ENCODE measurements around the gene DDX1.
"Not testable (repeated sequence)": the region's sequence is repeated elsewhere in the genome, so short reads cannot be mapped to it uniquely, and the experiment has no call there.

DDX1 gene

GRCh38 chr2:15616429-15616828 is 24.8 kb downstream of the DDX1 start:
- no peak for DNase-seq (ENCODE audit: low read depth in 2 of 2)

- no peak for DNase-seq (ENCODE audit: low read depth in 2 of 2)
These were observed 25.4 kb downstream of the DDX1 start for GRCh38 chr2:15616850-15617777.

- DNase-seq (ENCODE audit: low read depth in 2 of 2): no peak
These were observed 26.2 kb downstream of the DDX1 start for GRCh38 chr2:15617778-15618448.

- DNase-seq (ENCODE audit: low read depth in 2 of 2): no peak
These were observed 26.8 kb downstream of the DDX1 start for GRCh38 chr2:15618449-15618855.

DNA sequence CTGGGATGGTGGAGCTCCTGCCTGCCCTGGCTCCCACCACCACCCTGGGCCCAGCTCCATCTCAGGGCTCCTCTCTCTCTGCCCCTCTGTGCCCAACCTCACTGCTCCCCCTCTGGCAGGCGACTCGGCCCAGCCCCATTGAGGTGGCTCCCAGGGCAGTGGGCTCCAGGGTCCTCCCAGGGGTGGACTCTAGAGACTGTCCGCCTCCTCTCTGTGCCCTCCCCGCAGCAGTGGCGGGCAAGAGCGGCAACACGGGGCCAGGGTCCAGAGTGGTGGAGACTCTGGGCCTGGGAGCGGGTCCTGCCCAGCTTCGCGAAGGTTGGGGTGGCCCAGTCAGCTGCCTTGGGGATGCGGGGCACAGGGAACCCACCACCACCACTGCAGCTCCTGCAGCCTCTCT is 27.4 kb downstream of the DDX1 start:
- no peak for DNase-seq (ENCODE audit: low read depth in 2 of 2)

DNA sequence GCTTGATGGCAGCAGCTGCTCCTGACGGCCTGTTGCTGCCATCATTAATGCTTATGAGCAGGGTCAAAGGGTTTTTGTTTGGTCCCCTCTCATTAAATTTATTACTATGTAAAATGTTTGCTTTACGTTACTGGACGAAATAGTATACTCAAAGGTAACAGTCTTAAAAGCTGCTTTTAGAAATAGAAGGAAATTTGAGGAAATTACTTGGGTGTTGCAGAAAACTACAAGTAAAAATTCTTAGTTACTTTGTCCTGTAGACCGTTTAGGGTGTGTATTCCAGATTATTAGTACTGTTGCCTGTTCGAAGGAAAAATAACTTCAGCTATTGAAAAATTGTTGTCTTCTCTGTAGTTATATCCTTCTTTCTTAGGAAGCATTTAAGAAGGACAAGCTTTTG is 27.8 kb downstream of the DDX1 start:
- DNase-seq (ENCODE audit: low read depth in 2 of 2): no peak

GRCh38 chr2:15619938-15620337 is 28.3 kb downstream of the DDX1 start:
- DNase-seq (ENCODE audit: low read depth in 2 of 2): no peak

DNA sequence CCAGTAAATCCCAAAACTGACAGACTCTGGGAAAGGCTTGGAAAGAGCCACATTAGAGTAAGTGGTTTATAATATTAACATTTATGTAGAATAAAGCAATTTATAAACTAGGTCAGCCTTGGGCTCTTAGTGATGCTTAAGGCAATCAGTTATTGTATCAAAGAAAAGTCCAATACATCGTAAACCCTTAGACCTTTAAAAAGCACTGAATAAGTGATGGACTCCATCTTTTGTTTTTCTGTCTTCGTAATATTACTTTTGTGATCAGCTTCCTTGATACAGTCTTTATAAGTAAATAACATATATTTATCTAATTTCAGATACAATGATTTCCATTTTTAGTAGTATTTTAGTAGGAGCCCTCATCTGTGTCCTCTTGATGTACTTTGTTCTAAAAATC is 28.7 kb downstream of the DDX1 start:
- DNase-seq (ENCODE audit: low read depth in 2 of 2): no peak

- DNase-seq (ENCODE audit: low read depth in 2 of 2): no peak
These were observed 29.3 kb downstream of the DDX1 start for GRCh38 chr2:15620857-15621471.

- not testable (repeated sequence) for DNase-seq (ENCODE audit: low read depth in 2 of 2)
These were observed 29.8 kb downstream of the DDX1 start for GRCh38 chr2:15621472-15621870.

DNA sequence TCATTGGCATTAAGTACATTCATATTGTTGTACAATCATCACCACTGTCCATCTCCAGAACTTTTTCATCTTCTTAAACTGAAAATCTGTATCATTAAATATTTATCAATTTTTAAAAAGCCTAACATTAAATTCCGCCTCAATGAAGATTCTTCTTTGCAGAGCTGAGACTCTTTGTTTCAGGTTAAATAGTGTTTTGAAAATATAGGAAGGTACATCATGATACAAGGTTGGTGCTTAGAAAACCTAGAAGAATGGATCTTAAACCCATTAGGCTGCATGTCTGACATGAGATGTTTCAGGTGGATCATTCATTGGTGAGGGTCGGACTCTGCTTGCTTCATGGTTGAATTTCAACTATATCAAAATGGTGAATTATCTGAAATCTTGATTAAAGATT is 30.5 kb downstream of the DDX1 start:
- no peak for DNase-seq (ENCODE audit: low read depth in 2 of 2)

DNA sequence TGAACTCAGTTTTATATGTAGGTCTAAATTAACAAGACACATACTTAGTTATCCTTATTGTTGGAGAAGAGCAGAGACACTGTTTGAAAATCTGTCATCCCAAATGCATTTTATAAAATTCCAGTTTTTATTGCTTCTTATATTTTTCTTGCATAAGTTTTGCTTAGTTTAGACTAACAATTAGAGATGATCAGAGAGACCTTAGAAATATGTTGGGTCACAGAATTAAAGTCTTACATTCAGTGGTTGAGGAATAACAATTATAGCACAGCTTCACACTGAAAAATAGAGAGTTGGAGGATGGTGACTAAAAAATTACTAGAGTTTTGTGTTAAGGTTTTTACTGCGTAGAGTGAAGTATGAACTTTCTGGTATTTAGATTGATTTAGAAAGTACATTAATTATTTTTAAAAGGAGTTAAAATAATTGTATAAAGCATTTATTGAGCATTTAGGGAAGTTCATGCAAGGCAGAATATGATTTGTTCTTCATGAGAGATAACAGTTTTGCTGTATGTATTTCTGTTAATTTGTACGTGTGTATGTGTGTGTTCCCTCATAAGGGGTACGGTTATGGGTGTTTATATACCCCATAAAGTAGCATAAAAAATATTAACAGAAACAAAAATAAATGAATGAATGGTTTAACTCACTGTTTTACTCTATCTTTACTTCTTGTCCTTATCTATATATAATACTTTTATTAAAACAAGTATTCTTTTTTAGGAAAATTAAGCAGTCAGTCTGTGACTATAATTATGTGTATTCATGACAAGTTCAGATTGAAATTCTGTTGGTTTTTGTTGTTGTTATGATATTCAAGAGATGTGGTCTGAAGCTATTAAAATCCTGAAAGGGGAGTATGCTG is 31.2 kb downstream of the DDX1 start:
- no peak for DNase-seq (ENCODE audit: low read depth in 2 of 2)

- DNase-seq (ENCODE audit: low read depth in 2 of 2): no peak
These were observed 31.8 kb downstream of the DDX1 start for GRCh38 chr2:15623481-15623796.

- DNase-seq (ENCODE audit: low read depth in 2 of 2): no peak
These were observed 32.4 kb downstream of the DDX1 start for GRCh38 chr2:15623898-15624541.

- DNase-seq (ENCODE audit: low read depth in 2 of 2): no peak
These were observed 33.2 kb downstream of the DDX1 start for GRCh38 chr2:15624903-15625302.

DNA sequence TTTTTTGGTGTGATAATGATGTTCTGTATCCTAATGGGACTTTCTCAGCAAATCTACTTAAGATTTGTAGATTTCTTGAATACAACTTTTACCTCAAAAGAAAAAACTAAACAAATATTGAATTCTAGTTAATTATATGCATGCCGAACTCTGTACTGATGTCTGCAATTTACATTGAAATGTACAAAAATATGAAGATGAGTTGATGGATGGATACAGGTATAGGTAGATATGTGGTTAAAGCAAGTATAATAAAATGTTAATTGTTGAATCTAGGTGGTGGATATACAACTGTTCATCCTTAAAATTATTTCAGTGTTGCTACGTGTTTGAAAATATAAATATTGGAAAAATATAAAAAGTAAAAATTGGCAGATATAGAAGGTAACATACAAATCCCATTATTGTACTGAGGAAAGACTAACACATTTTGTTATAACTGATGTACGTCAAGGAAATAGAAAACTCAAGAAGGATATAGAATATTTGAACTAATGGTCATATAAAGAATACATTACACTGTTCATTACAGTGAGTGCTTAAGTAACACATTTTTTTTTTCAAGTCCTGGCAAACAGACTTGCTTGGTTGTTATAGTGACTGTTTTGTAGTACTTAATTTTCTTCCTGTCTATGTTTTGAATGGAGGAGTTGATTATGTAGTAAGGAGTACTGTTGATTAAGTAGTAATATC is 33.8 kb downstream of the DDX1 start:
- DNase-seq (ENCODE audit: low read depth in 2 of 2): no peak

GRCh38 chr2:15626126-15626525 is 34.5 kb downstream of the DDX1 start:
- no peak for DNase-seq (ENCODE audit: low read depth in 2 of 2)

- no peak for DNase-seq (ENCODE audit: low read depth in 2 of 2)
These were observed 35.3 kb downstream of the DDX1 start for GRCh38 chr2:15626967-15627366.

DNA sequence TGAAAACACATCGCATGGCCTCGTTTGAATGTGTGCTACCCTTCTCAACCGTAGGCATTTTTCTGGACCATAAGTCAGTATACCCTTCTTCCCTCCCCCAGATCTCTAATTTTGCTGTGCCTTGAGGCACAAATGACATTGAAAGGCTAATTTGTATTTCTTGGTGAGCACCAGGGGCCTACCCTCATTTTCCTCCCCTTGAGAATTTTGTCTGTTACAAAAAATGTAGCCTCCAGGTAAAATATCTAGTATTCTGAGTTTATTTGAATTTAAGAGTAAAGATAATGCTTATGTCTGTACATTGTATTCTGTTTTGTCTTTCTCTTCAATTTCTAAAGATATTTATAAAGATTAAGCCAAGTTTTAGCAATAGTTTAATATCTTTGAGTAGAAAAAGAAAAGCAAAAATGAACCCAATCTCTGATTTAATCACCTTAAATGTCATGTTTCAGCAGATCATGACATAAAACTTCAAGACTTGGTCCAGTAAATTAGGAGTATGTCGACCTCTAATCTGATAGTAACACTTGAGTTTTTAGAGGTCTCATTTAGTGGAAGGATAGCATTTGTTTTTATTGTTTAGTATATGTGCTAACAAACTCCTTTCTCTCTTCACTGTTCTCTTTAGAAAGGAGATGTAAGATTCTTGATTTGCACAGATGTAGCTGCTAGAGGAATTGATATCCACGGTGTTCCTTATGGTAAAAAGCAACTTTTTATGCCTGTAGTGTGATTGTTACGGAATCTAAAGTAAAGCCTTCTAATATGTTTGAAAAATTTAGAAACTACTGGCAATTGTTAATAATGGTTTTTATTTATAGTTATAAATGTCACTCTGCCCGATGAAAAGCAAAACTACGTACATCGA is 36.4 kb downstream of the DDX1 start:
- no peak for DNase-seq (ENCODE audit: low read depth in 2 of 2)
